GM19452 (cell line): ENCODE data around the gene ASPG.

ENCODE experiments used
- ATAC-seq: cut with Tn5 transposase; IDR thresholded peaks from one replicate; pipeline ENCODE4 v1.9.1; 2021; ENCODE audit not compliant: unreplicated experiment

ASPG gene

GRCh38 chr14:104135121-104135903 is 49.8 kb downstream of the ASPG start:
- ATAC-seq: no peak

- ATAC-seq: no peak
These were observed 50.5 kb downstream of the ASPG start for GRCh38 chr14:104135904-104136471.

GRCh38 chr14:104136472-104137296 is 51.2 kb downstream of the ASPG start:
- ATAC-seq: no peak

- ATAC-seq: no peak
These were observed 52.0 kb downstream of the ASPG start for GRCh38 chr14:104137297-104138097.

GRCh38 chr14:104138098-104138717 is 52.7 kb downstream of the ASPG start, which contains the start of gene KIF26A:
KIF26A (plus strand) TSS chr14:104138587; CDS start chr14:104138723, 136 bp downstream.
- ATAC-seq: no peak

- no peak for ATAC-seq
These were observed 53.4 kb downstream of the ASPG start for GRCh38 chr14:104138718-104139459.

GRCh38 chr14:104139460-104140212 is 54.1 kb downstream of the ASPG start:
- ATAC-seq: no peak

GRCh38 chr14:104140213-104140462 is 54.6 kb downstream of the ASPG start:
- ATAC-seq: no peak

- no peak for ATAC-seq
These were observed 55.2 kb downstream of the ASPG start for GRCh38 chr14:104140463-104141331.

GRCh38 chr14:104141621-104142091 is 56.2 kb downstream of the ASPG start:
- ATAC-seq: no peak

GRCh38 chr14:104142136-104142945 is 56.8 kb downstream of the ASPG start:
- no peak for ATAC-seq

GRCh38 chr14:104142946-104143470 is 57.5 kb downstream of the ASPG start:
- no peak for ATAC-seq

GRCh38 chr14:104143521-104144452 is 58.3 kb downstream of the ASPG start:
- no peak for ATAC-seq

GRCh38 chr14:104144453-104144790 is 58.9 kb downstream of the ASPG start:
- no peak for ATAC-seq

- no peak for ATAC-seq
These were observed 59.7 kb downstream of the ASPG start for GRCh38 chr14:104144911-104145825.
